Measurements from ENCODE around the gene AUNIP.

AUNIP gene

GRCh38 chr1:25807480-25808390, 51.5 kb downstream of the AUNIP start:
- no peak overlapping the region for H3K4me3 Mint-ChIP-seq
- H3K36me3 Mint-ChIP-seq (ENCODE audit: low read depth) = peaks cover 18% of the 10 kb centered on the region
- TF ChIP-seq CTCF (IDR thresholded peaks at IDR 0.05) = no peak
- H3K9me3 Mint-ChIP-seq = no peaks in the 10 kb centered on the region
- H3K27me3 Mint-ChIP-seq (ENCODE audit: low read depth, poor library complexity) = peaks cover 3% of the 10 kb centered on the region
- H3K27ac Mint-ChIP-seq = no peak overlapping the region
- DNase-seq = no peak
- H3K4me1 Mint-ChIP-seq = peaks cover 32% of the 10 kb centered on the region

DNA sequence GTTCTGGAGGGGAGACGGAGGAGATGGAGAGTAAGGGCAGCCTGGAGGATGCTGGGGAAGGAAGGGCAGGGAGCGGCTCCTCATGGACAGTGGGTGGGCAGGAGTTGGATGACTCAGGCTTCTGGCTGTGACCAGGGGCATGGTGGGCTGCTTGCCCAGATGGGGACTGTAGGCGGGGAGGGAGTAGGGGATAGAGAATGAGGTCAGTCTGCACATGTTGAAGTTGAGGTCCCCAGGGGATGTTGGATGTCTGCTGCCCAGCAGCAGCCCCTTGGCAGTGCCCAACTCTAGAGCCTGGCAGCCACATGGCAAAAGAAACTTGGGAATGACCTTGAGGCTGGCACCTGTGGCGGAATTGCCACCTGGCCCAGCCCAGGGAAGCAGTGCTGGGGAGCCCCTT, 52.8 kb downstream of the AUNIP start:
- no peaks in the 10 kb centered on the region for H3K9me3 Mint-ChIP-seq
- peaks cover 39% of the 10 kb centered on the region for H3K4me1 Mint-ChIP-seq
- H3K27ac Mint-ChIP-seq = no peak overlapping the region
- H3K4me3 Mint-ChIP-seq = no peak overlapping the region
- no peak for DNase-seq
- peaks cover 3% of the 10 kb centered on the region for H3K27me3 Mint-ChIP-seq (ENCODE audit: low read depth, poor library complexity)
- no peak for TF ChIP-seq CTCF (IDR thresholded peaks at IDR 0.05)
- peaks cover 18% of the 10 kb centered on the region for H3K36me3 Mint-ChIP-seq (ENCODE audit: low read depth)

DNA sequence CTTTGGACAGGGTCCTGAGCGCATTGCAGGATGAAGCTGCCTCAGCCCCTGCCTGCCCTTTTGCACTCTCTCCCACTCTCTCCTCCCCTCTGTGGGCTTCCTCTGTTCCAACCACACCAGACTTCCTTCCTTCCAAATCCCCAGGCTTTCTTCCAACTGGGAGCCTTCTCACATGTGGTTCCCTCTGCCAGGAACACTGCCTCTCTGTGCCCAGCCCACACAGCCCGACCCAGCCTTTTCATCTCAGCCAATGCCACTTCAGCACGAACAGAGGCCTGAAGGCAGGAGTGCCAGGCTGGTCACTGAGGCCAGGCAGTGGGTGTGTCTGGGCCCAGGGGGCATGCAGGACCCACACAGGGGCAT, 53.4 kb downstream of the AUNIP start:
- H3K27me3 Mint-ChIP-seq (ENCODE audit: low read depth, poor library complexity) = peaks cover 3% of the 10 kb centered on the region
- TF ChIP-seq CTCF (IDR thresholded peaks at IDR 0.05) = no peak
- peaks cover 18% of the 10 kb centered on the region for H3K36me3 Mint-ChIP-seq (ENCODE audit: low read depth)

GRCh38 chr1:25804964-25805862, 54.0 kb downstream of the AUNIP start:
- no peak overlapping the region for H3K27ac Mint-ChIP-seq
- DNase-seq = no peak
- H3K4me1 Mint-ChIP-seq = peaks cover 48% of the 10 kb centered on the region
- TF ChIP-seq CTCF (IDR thresholded peaks at IDR 0.05) = no peak
- no peaks in the 10 kb centered on the region for H3K9me3 Mint-ChIP-seq
- peaks cover 18% of the 10 kb centered on the region for H3K36me3 Mint-ChIP-seq (ENCODE audit: low read depth)
- peaks cover 8% of the 10 kb centered on the region for H3K27me3 Mint-ChIP-seq (ENCODE audit: low read depth, poor library complexity)
- peak overlapping the region; percentile 53 for H3K4me3 Mint-ChIP-seq

More for the DNA sequence above, 53.4 kb downstream of the AUNIP start:
- H3K4me3 Mint-ChIP-seq = no peak overlapping the region
- no peaks in the 10 kb centered on the region for H3K9me3 Mint-ChIP-seq
- H3K27ac Mint-ChIP-seq = no peak overlapping the region
- peaks cover 43% of the 10 kb centered on the region for H3K4me1 Mint-ChIP-seq
- DNase-seq = no peak

- Mint-ChIP-seq H3K27me3 (ENCODE audit: low read depth, poor library complexity) (peaks cover 8% of the 10 kb centered on the region), H3K4me3 (peak overlapping the region; percentile 53), H3K36me3 (ENCODE audit: low read depth) (peaks cover 18% of the 10 kb centered on the region), H3K9me3 (no peaks in the 10 kb centered on the region), H3K4me1 (peaks cover 44% of the 10 kb centered on the region), H3K27ac (peak overlapping the region; percentile 75)
- DNase-seq = no peak
- no peak for TF ChIP-seq CTCF (IDR thresholded peaks at IDR 0.05)
Measured at GRCh38 chr1:25804244-25804963, 54.9 kb downstream of the AUNIP start.

Data from nephron progenitor cell (in vitro differentiated cells).